Activated naive CD4-positive, alpha-beta T cell treated with anti-CD3 and anti-CD28 coated beads, Interleukin-2, amount 50 U/mL, for 16 hours (primary cell): Measurements from ENCODE around the gene DSTYK.
A peak's percentile ranks its signal among the peaks of the same experiment; 100 is the strongest.
"Not testable (repeated sequence)": the region's sequence is repeated elsewhere in the genome, so short reads cannot be mapped to it uniquely, and the experiment has no call there.

ENCODE experiments used
- DNase-seq: peaks from one replicate; pipeline ENCODE4 v3.0.0-alpha.2; 2020

DSTYK gene

GRCh38 chr1:205211839-205212536 is 486 bp upstream of the DSTYK start:
- DNase-seq, result no peak

- DNase-seq, result peak; percentile 29
Measured at GRCh38 chr1:205210756-205211168, 740 bp downstream of the DSTYK start.

- DNase-seq, result no peak
Measured at GRCh38 chr1:205208811-205209210, 2.7 kb downstream of the DSTYK start.

- DNase-seq, result no peak
Measured at GRCh38 chr1:205205055-205205454, 6.4 kb downstream of the DSTYK start.

GRCh38 chr1:205204552-205204951 is 7.0 kb downstream of the DSTYK start:
- DNase-seq, result no peak

GRCh38 chr1:205199931-205200299 is 11.6 kb downstream of the DSTYK start:
- DNase-seq, result peak; percentile 17

- peak; percentile 35 for DNase-seq
Measured at GRCh38 chr1:205199090-205199930, 12.2 kb downstream of the DSTYK start.

GRCh38 chr1:205192287-205192686 is 19.2 kb downstream of the DSTYK start:
- DNase-seq, result no peak

- DNase-seq, result no peak
Measured at GRCh38 chr1:205191622-205192021, 19.9 kb downstream of the DSTYK start.

- DNase-seq, result no peak
Measured at GRCh38 chr1:205190845-205191577, 20.5 kb downstream of the DSTYK start.

- DNase-seq, result no peak
Measured at GRCh38 chr1:205189131-205189530, 22.4 kb downstream of the DSTYK start.

GRCh38 chr1:205188596-205188995 is 22.9 kb downstream of the DSTYK start:
- no peak for DNase-seq

GRCh38 chr1:205188098-205188497 is 23.4 kb downstream of the DSTYK start:
- DNase-seq, result no peak

- DNase-seq, result no peak
Measured at GRCh38 chr1:205187420-205187819, 24.1 kb downstream of the DSTYK start.

GRCh38 chr1:205186191-205186590 is 25.3 kb downstream of the DSTYK start:
- DNase-seq, result no peak

- no peak for DNase-seq
Measured at GRCh38 chr1:205183676-205184335, 27.7 kb downstream of the DSTYK start.

- no peak for DNase-seq
Measured at GRCh38 chr1:205182930-205183329, 28.6 kb downstream of the DSTYK start.

GRCh38 chr1:205180331-205180730 is 31.2 kb downstream of the DSTYK start:
- not testable (repeated sequence) for DNase-seq

- no peak for DNase-seq
Measured at GRCh38 chr1:205179842-205180241, 31.7 kb downstream of the DSTYK start.

- no peak for DNase-seq
Measured at GRCh38 chr1:205172729-205173366, 38.7 kb downstream of the DSTYK start.

- DNase-seq, result no peak
Measured at GRCh38 chr1:205171369-205171768, 40.1 kb downstream of the DSTYK start.

- no peak for DNase-seq
Measured at GRCh38 chr1:205170532-205171269, 40.8 kb downstream of the DSTYK start.
